A673 (cell line): ENCODE measurements around the gene DENND6A.

Source experiments
- CTCF ChIP-seq: fragments of 300-800, 200-600 bp; sonication (generic); conservative IDR thresholded peaks from 2 replicates; pipeline ENCODE4 v1.5.1; 2017; ENCODE audit warnings: low read depth, mild to moderate bottlenecking, antibody characterized with exemption, low read length, moderate library complexity, mixed read lengths
- EZH2 ChIP-seq: fragments of 200-600 bp; sonication (generic); IDR thresholded peaks from 2 replicates; pipeline ENCODE4 v1.6.1; 2017; ENCODE audit warnings: borderline replicate concordance, low read depth, mild to moderate bottlenecking, mixed read lengths, antibody characterized with exemption, low read length; ENCODE audit not compliant: poor library complexity, severe bottlenecking

GRCh38 chr3:57624801-57625200 lies 68.1 kb downstream of the DENND6A start:
- TF ChIP-seq CTCF, result no peak
- TF ChIP-seq EZH2, result no peak
